Endometrial microvascular endothelial cells (primary cell): Measurements from ENCODE around the gene PNPLA7. TPM values are rescaled to one million over a fixed set of nuclear protein-coding genes. Genes with fewer than 3 reads are reported as not detected.
"Not testable (repeated sequence)": the region's sequence is repeated elsewhere in the genome, so short reads cannot be mapped to it uniquely, and the experiment has no call there.

ENCODE experiments used
- in situ Hi-C: cut with HindIII; loops from 2 replicates; pipeline ENCODE4 v1.10.0; 2017; ENCODE audit warnings: low sequenced_read_pairs, low pct_unique_long_range_greater_than_20kb; ENCODE audit errors: inconsistent ontology term
- total RNA-seq: library from RNA; depleted of rRNA; stranded (reverse); fragments of >200 nt; gene quantifications from one replicate; pipeline ENCODE4 v1.2.3, GENCODE V29; 2015; ENCODE audit errors: inconsistent ontology term

PNPLA7 gene
- total RNA-seq, 1 donor from 2014 or later = under 0.01 TPM

DNA sequence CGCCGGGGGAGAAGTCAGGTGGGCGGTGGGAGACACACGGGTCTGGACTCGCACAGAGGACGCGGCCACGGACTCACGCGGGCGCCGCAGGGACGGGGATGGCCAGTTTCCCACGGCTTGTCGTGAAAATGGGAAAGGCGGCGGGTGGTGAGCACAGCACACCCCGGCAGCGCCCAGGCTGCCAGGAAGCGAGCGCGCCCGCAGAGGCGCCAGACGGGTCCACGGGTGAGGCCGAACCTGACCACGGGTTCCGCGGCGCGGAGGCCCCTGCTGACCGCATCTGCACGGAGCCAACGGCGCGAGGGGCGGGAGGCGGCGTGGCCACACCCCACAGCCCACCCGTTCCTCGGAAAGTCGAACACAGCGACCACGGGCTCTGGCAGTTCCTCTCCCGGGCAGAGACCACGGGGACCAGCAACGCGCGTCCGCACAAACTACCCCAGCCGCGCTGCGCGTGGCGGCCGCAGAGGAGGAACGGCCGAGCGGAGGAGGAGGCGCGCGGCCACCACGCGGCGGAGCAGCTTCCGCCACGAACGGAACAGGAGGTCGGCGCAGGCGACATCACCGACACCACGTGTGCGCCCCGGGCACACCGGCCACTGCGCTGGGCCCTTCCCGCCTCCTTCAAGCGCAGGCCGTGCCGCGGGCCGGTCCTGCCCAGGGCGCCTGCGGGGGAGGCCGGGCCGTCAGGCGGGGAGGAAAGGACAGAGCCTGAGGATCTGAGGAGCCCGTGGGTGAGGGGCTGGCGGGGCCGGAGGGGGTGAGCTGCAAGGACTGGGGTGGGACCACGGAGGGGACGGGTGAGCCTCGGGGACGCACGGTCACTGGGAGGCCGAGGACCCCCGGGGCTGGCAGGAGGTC lies 132.8 kb downstream of the PNPLA7 start:
- in situ Hi-C loops = no loop called here

DNA sequence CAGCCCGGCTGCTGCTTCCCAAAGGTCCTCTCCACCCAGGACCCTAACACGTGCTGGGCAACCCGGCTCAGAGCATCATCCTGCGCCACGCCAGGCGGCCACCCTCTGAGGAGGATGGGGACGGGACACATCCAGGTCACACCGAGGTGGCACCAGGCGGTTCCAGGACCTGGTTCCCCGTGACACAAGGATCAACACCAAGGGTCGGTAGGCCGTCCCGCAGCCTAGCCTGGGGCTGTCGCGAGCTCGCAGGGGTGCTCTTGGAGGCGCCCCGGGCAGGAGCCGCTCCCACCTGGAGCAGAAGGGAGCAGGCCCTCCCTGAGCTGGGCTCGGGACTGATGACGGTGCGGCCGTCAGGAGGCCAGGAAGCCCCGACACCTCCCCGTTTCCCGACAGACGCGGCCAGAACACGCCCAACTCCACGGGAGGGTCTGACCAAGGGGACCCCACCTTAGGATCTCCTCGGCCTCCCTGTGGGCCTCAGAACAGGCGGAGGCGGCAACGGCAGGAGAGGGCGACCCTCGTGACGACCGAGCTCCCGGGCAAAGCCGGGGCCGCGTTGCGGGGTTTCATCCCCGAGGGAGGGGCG lies 133.5 kb downstream of the PNPLA7 start:
- in situ Hi-C loops = no loop called here

GRCh38 chr9:137416006-137416562 lies 134.1 kb downstream of the PNPLA7 start:
- in situ Hi-C loops = no loop called here

GRCh38 chr9:137415451-137415850 lies 134.8 kb downstream of the PNPLA7 start:
- in situ Hi-C loops = no loop called here

- in situ Hi-C loops = no loop called here
Observed at GRCh38 chr9:137412431-137412830, 137.8 kb downstream of the PNPLA7 start.

DNA sequence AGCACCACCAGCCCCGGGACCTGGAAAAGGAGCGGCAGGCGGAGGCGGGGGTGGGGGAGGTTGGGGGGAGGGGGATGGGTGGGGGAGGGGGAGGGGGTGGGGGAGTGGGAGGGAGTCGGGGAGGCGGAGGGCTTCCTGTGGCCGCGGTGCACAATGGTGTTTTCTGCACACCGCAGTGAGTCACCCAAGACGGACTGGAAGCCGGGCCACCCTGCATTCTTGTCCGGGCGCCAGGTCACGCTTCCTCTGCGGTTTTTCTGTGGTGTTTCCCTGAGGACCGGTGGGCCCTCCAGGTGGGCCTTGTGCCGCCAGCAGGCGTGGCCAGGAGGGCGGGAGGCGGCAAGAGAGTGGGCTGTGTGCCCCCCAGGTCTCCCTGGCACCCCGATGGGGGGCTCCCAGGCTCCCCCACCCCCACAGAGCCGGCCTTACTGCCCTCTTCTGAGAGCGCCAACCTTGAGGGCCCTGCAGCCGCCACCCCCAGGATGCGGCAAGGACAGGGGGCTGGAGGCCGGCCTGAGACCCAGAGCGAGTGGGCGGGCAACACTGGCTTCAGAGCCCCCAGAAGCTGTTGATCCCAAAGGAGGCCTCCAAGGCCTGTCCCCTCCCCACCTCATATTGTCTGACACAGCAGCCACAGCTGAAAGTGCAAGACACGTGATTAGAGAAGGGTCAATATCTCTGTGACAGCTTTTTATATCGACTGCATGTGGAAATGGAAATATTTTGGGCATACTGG lies 138.4 kb downstream of the PNPLA7 start:
- in situ Hi-C loops = no loop called here

DNA sequence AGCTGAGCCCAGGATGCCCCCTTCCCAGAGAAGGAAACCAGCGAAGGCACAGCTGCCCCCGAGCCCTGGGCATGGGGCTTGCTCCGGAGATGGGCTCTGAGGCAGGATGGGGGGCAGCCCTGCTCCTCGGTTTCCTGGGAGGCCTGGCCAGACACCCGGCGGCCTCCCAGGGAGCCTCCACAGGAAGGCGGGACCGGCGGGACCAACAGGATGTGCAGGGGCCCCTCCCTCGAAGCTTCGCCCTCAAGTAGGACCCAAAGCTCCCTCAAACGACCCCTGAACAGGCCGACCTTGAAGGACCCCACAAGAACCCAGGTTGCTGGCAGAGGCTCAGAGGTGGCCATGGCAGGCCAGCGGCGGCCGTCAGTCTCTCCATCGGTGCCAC lies 138.9 kb downstream of the PNPLA7 start:
- in situ Hi-C loops = no loop called here

GRCh38 chr9:137410891-137411249 lies 139.3 kb downstream of the PNPLA7 start:
- in situ Hi-C loops = no loop called here

GRCh38 chr9:137410236-137410890 lies 139.8 kb downstream of the PNPLA7 start:
- in situ Hi-C loops = not testable (repeated sequence)

Other genes starting within 250 kb of the PNPLA7 start
- 16.1 TPM for gene NRARP, start 248.1 kb downstream of the PNPLA7 start, total RNA-seq
- gene EXD3, start 127.2 kb downstream of the PNPLA7 start, total RNA-seq = 4.0 TPM
- 0.74 TPM for gene NOXA1, start 127.0 kb downstream of the PNPLA7 start, total RNA-seq
- gene ENTPD8, start 109.0 kb downstream of the PNPLA7 start, total RNA-seq = not detected
- 43.8 TPM for gene NSMF, start 91.1 kb downstream of the PNPLA7 start, total RNA-seq
- gene MRPL41, start 1.5 kb upstream of the PNPLA7 start, total RNA-seq = 107 TPM
- 37.2 TPM for gene DPH7, start 28.5 kb upstream of the PNPLA7 start, total RNA-seq
- 27.8 TPM for gene ZMYND19, start 40.1 kb upstream of the PNPLA7 start, total RNA-seq
- 30.2 TPM for gene ARRDC1, start 55.3 kb upstream of the PNPLA7 start, total RNA-seq
- 69.0 TPM for gene EHMT1, start 68.6 kb upstream of the PNPLA7 start, total RNA-seq